CD4-positive, alpha-beta T cell treated with Interferon alpha-2 for 1 hour (primary cell): ENCODE data around the gene CXCR4.

Experiments used
- DNase-seq, 2 donors: peaks; one replicate each; pipeline ENCODE4 v3.0.0-alpha.2; 2020 to 2022

Gene CXCR4

GRCh38 chr2:136131961-136132824 is 14.2 kb upstream of the CXCR4 start:
- DNase-seq: peak; percentile 89

GRCh38 chr2:136131484-136131960 is 13.6 kb upstream of the CXCR4 start:
- DNase-seq: peak; percentile 71 to 83

- DNase-seq: no peak
These were observed 12.6 kb upstream of the CXCR4 start for GRCh38 chr2:136130511-136130910.

GRCh38 chr2:136130045-136130444 is 12.1 kb upstream of the CXCR4 start:
- no peak for DNase-seq

- peak; percentile 67 to 86 for DNase-seq
These were observed 11.7 kb upstream of the CXCR4 start for GRCh38 chr2:136129601-136130000.

- no peak for DNase-seq
These were observed 11.0 kb upstream of the CXCR4 start for GRCh38 chr2:136128905-136129304.

- no peak for DNase-seq
These were observed 10.4 kb upstream of the CXCR4 start for GRCh38 chr2:136128366-136128765.

GRCh38 chr2:136127356-136127755 is 9.4 kb upstream of the CXCR4 start:
- peak in 1 of 2 donors; percentile 21 for DNase-seq

GRCh38 chr2:136126421-136126926 is 8.5 kb upstream of the CXCR4 start:
- DNase-seq: no peak

GRCh38 chr2:136126021-136126420 is 8.1 kb upstream of the CXCR4 start:
- DNase-seq: no peak

GRCh38 chr2:136125236-136125635 is 7.3 kb upstream of the CXCR4 start:
- no peak for DNase-seq

- DNase-seq: no peak
These were observed 6.9 kb upstream of the CXCR4 start for GRCh38 chr2:136124805-136125204.

- DNase-seq: no peak
These were observed 4.7 kb upstream of the CXCR4 start for GRCh38 chr2:136122661-136123060.

GRCh38 chr2:136121204-136121910 is 3.4 kb upstream of the CXCR4 start:
- DNase-seq: no peak

GRCh38 chr2:136119717-136120675 is 2.0 kb upstream of the CXCR4 start:
- DNase-seq: no peak

- DNase-seq: peak; percentile 89 to 91
These were observed 1.1 kb upstream of the CXCR4 start for GRCh38 chr2:136118819-136119716.

- DNase-seq: peak; percentile 47 to 63
These were observed 533 bp downstream of the CXCR4 start for GRCh38 chr2:136117391-136117841.

GRCh38 chr2:136116813-136117390 is 1.0 kb downstream of the CXCR4 start:
- DNase-seq: peak; percentile 81 to 87

- peak; percentile 83 to 85 for DNase-seq
These were observed 1.7 kb downstream of the CXCR4 start for GRCh38 chr2:136116151-136116812.

- DNase-seq: no peak
These were observed 2.7 kb downstream of the CXCR4 start for GRCh38 chr2:136115183-136115761.
